B cell (primary cell): ENCODE data around the gene NAV2. TPM values are rescaled to one million over a fixed set of nuclear protein-coding genes. Genes with fewer than 3 reads are reported as not detected.

Experiments used
- ATAC-seq: fragments of 200-7000 bp; cut with Tn5 transposase; one replicate; pipeline ENCODE4 v1.10.0; 2021; ENCODE audit warnings: low read depth, mild to moderate bottlenecking, moderate number of reproducible peaks, moderate library complexity
- CTCF ChIA-PET: fragments of 350-600 bp; sonication (Branson Sonifier 250); formaldehyde crosslinking; loops from one replicate; lab custom pipeline; 2021; ENCODE audit warnings: antibody characterized with exemption, inconsistent platforms; lab: Charles Lee
- POLR2A ChIA-PET: fragments of 350-600 bp; sonication (Branson Sonifier 250); formaldehyde crosslinking; loops from one replicate; lab custom pipeline; 2021; ENCODE audit warnings: antibody characterized with exemption; lab: Charles Lee
- DNase-seq: peaks from one replicate; pipeline ENCODE4 v3.0.0; 2013
- H2AFZ ChIP-seq: 2 replicates; pipeline ENCODE4 v1.6.1; 2012; ENCODE audit warnings: mild to moderate bottlenecking, low read depth, low read length; ENCODE audit not compliant: insufficient read depth, poor library complexity, severe bottlenecking
- H3K27ac ChIP-seq, 2 donors: 1 replicate in 1 of 2; 2 replicates in 1 of 2; pipeline ENCODE4 v1.5.1; 2012 to 2013; ENCODE audit warnings: low read length in 2 of 2, mild to moderate bottlenecking in 2 of 2, moderate library complexity in 1 of 2
- H3K27me3 ChIP-seq, 4 experiments: fragments of 200-600 bp in 1 of 4; sonication (generic) in 1 of 4; replicated peaks in 1 of 4; 1 replicate in 2 of 4; 2 replicates in 2 of 4; pipeline versions ENCODE4 v1.6.1 to v1.7.0; 2013 to 2016; ENCODE audit warnings: low read length in 3 of 4, mild to moderate bottlenecking in 2 of 4, mixed read lengths in 1 of 4, moderate library complexity in 1 of 4; ENCODE audit not compliant: insufficient read depth in 4 of 4, control insufficient read depth in 3 of 4; ENCODE audit errors: control extremely low read depth in 1 of 4
- H3K36me3 ChIP-seq, 2 experiments: replicated peaks in 1 of 2; 1 replicate in 1 of 2; 2 replicates in 1 of 2; pipeline versions ENCODE4 v1.6.1 to v1.7.1; 2013; ENCODE audit warnings: low read length in 1 of 2; ENCODE audit not compliant: insufficient read depth in 2 of 2, control insufficient read depth in 1 of 2; ENCODE audit errors: control extremely low read depth in 1 of 2, extremely low read depth in 1 of 2
- H3K4me1 ChIP-seq, 2 donors: fragments of 200-600 bp in 1 of 2; sonication (generic) in 1 of 2; 1 replicate in 1 of 2; 2 replicates in 1 of 2; pipeline versions ENCODE4 v1.5.1 to v1.6.1; 2013 to 2017; ENCODE audit warnings: low read length in 2 of 2; ENCODE audit not compliant: control insufficient read depth in 2 of 2, insufficient read depth in 2 of 2
- H3K4me2 ChIP-seq: replicated peaks from 2 replicates; pipeline ENCODE3; 2012; ENCODE audit warnings: mild to moderate bottlenecking, low read depth, low read length; ENCODE audit not compliant: poor library complexity, severe bottlenecking
- H3K4me3 ChIP-seq, 5 experiments: fragments of 200-600 bp in 1 of 5; sonication (generic) in 1 of 5; 1 replicate in 3 of 5; 2 replicates in 2 of 5; pipeline versions ENCODE4 v1.5.1 to v1.7.0; 2011 to 2016; ENCODE audit warnings: low read length in 4 of 5, mild to moderate bottlenecking in 4 of 5, low read depth in 2 of 5, control low read depth in 1 of 5, moderate library complexity in 1 of 5; ENCODE audit not compliant: insufficient read depth in 1 of 5; ENCODE audit errors: control extremely low read depth in 1 of 5, extremely low read depth in 1 of 5
- H3K79me2 ChIP-seq: fragments of 200-600 bp; sonication (generic); one replicate; pipeline ENCODE4 v1.6.0; 2016; ENCODE audit warnings: low read length; ENCODE audit not compliant: control insufficient read depth, insufficient read depth
- H3K9ac ChIP-seq: fragments of 200-600 bp; sonication (generic); 2 replicates; pipeline ENCODE4 v1.6.1; 2017; ENCODE audit warnings: mild to moderate bottlenecking, low read length, moderate library complexity
- H3K9me3 ChIP-seq, 3 donors: one replicate each; pipeline versions ENCODE4 v1.6.1 to v1.7.1; 2013; ENCODE audit warnings: low read length in 2 of 3; ENCODE audit not compliant: control insufficient read depth in 2 of 3, insufficient read depth in 1 of 3; ENCODE audit errors: control extremely low read depth in 1 of 3
- H4K20me1 ChIP-seq: 2 replicates; pipeline ENCODE4 v1.6.0; 2012; ENCODE audit warnings: mild to moderate bottlenecking, low read length; ENCODE audit not compliant: insufficient read depth, control insufficient read depth, poor library complexity, severe bottlenecking
- H3K27ac Mint-ChIP-seq: one replicate; pipeline ENCODE4 v1.8.0; 2021; ENCODE audit warnings: mixed read lengths
- H3K27me3 Mint-ChIP-seq: one replicate; pipeline ENCODE4 v1.8.0; 2021; ENCODE audit warnings: mixed read lengths
- H3K4me1 Mint-ChIP-seq: one replicate; pipeline ENCODE4 v1.8.0; 2021; ENCODE audit warnings: mixed read lengths
- H3K4me3 Mint-ChIP-seq: one replicate; pipeline ENCODE4 v1.8.0; 2021; ENCODE audit warnings: mixed read lengths
- H3K9me3 Mint-ChIP-seq: one replicate; pipeline ENCODE4 v1.8.0; 2022; ENCODE audit warnings: mixed read lengths; ENCODE audit not compliant: insufficient read depth
- CTCF ChIP-seq: fragments of 200-600 bp; IDR thresholded peaks from one replicate; pipeline ENCODE4 v1.8.0; 2022; ENCODE audit warnings: antibody characterized with exemption, mild to moderate bottlenecking
- EZH2 ChIP-seq: IDR thresholded peaks from 2 replicates; pipeline ENCODE4 v1.6.1; 2012; ENCODE audit warnings: borderline replicate concordance, low read depth, mild to moderate bottlenecking, moderate library complexity, low read length; ENCODE audit not compliant: insufficient read depth, poor library complexity, severe bottlenecking
- WGBS: methylation state at CpG from one replicate; pipeline ENCODE4 v1.1.5; 2013; ENCODE audit warnings: missing lambda C conversion rate; ENCODE audit not compliant: insufficient coverage; 5-methylcytosine and 5-hydroxymethylcytosine counted together
- intact Hi-C: fragments of 100-400 bp; cut with micrococcal nuclease; formaldehyde crosslinking; loops from one replicate; pipeline ENCODE4 v1.10.0; 2022
- polyA plus RNA-seq: library from polyadenylated mRNA; depleted of rRNA; stranded (reverse); fragments of >200 nt; gene quantifications from 2 replicates; pipeline ENCODE4 v1.2.3, GENCODE V29; 2012
- total RNA-seq, 2 donors: library from RNA; stranded (reverse); fragments of 120-200 nt in 1 of 2; gene quantifications; 1 replicate in 1 of 2; 2 replicates in 1 of 2; pipeline versions ENCODE4 v1.2.3 to v1.2.4, GENCODE V29; 2013 to 2022

Gene NAV2
- total and polyA plus RNA-seq, 2 donors (not counting 1 experiment from before 2014, with no cell fraction given), result 0.82 to 22.2 TPM

- no peak overlapping the region for H3K4me3 ChIP-seq
- no peaks in the 10 kb centered on the region for H3K79me2 ChIP-seq
- no peaks in the 10 kb centered on the region for H3K4me1 Mint-ChIP-seq
- H3K36me3 ChIP-seq, result no peaks in the 10 kb centered on the region
- POLR2A ChIA-PET, result no interaction called here
- no peak overlapping the region for H3K4me2 ChIP-seq
- H3K4me3 Mint-ChIP-seq, result no peak overlapping the region
- H3K27me3 Mint-ChIP-seq, result peaks cover 16% of the 10 kb centered on the region
- H3K4me1 ChIP-seq, result no peaks in the 10 kb centered on the region
- DNase-seq, result no peak
- no peak for ATAC-seq
- no peak overlapping the region for H2AFZ ChIP-seq
- no peak overlapping the region for H3K27ac ChIP-seq
- H3K9me3 Mint-ChIP-seq, result no peaks in the 10 kb centered on the region
- H3K9ac ChIP-seq, result no peak overlapping the region
- no peaks in the 10 kb centered on the region for H3K9me3 ChIP-seq
- CTCF ChIA-PET, result no interaction called here
- WGBS, result no CpG with 5 or more reads among the region's 1 CpG
- no peaks in the 10 kb centered on the region for H4K20me1 ChIP-seq
- H3K27ac Mint-ChIP-seq, result no peak overlapping the region
- H3K27me3 ChIP-seq, result no peaks in the 10 kb centered on the region
- intact Hi-C loops, result no loop called here
- TF ChIP-seq CTCF (no peak), EZH2 (no peak)
Measured at GRCh38 chr11:19811380-19811779, 98.7 kb downstream of the NAV2 start.

GRCh38 chr11:19812096-19812495, 99.5 kb downstream of the NAV2 start:
- WGBS, result 100% methylated on average over 1 of the region's 1 CpG
- Histone ChIP-seq H3K4me3 (no peak overlapping the region), H3K79me2 (no peaks in the 10 kb centered on the region), H2AFZ (no peak overlapping the region), H3K36me3 (no peaks in the 10 kb centered on the region), H3K9ac (no peak overlapping the region), H3K4me2 (no peak overlapping the region), H3K27ac (no peak overlapping the region), H4K20me1 (no peaks in the 10 kb centered on the region), H3K27me3 (no peaks in the 10 kb centered on the region), H3K9me3 (no peaks in the 10 kb centered on the region), H3K4me1 (no peaks in the 10 kb centered on the region)
- Mint-ChIP-seq H3K4me3 (no peak overlapping the region), H3K27ac (no peak overlapping the region), H3K4me1 (no peaks in the 10 kb centered on the region), H3K27me3 (peaks cover 16% of the 10 kb centered on the region), H3K9me3 (no peaks in the 10 kb centered on the region)
- ChIA-PET CTCF (no interaction called here), POLR2A (no interaction called here)
- DNase-seq, result no peak
- intact Hi-C loops, result no loop called here
- no peak for ATAC-seq
- no peak for TF ChIP-seq EZH2
- TF ChIP-seq CTCF, result no peak
